SU-DHL-6 (cell line): ENCODE results near the gene ECSCR.

Source experiments
- CTCF ChIP-seq: fragments of 200-600 bp; sonication (generic); IDR thresholded peaks from one replicate; pipeline ENCODE4 v1.5.1; 2017; ENCODE audit warnings: antibody characterized with exemption, mild to moderate bottlenecking, low read length, moderate library complexity; ENCODE audit not compliant: insufficient read depth, poor library complexity, severe bottlenecking
- EZH2phosphoT487 ChIP-seq: fragments of 200-600 bp; sonication (generic), shearing (Covaris generic); conservative IDR thresholded peaks from 2 replicates; pipeline ENCODE4 v1.6.1; 2018; ENCODE audit warnings: mild to moderate bottlenecking, antibody characterized with exemption, low read length, moderate library complexity, mixed read lengths

DNA sequence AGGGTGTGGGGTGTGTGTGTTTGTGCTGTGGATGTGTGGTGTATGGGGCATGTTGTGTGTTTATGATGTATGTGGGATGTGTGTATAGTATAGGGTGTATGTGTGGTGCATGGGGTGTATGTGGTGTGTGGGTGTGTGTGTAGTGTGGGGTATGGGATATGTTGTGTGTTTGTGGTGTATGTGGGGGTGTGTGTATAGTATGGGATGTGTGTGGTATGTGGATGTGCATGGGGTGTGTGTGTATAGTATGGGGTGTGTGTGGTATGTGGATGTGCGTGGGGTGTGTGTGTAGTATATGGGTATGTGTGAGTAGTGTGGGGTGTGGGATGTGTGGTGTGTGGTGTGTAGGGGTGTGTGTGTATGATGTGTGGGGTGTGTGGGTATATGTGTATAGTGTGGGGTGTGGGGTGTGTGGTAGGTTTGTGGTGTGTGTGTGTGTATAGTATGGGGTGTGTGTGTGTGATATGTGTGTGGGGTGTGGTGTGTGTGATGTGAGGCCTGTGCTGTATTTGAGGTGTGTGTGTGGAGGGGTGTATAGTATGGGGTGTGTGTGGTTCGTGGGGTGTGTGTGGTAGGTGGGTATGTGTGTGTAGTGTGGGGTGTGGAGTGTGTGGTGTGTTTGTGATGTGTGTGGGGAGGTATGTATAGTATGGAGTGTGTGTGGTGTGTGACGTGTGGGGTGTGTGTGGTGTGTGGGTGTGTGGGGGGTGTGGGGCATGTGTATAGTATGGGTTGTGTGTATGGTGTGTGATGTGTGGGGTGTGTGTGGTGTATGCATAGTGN, 10.5 kb downstream of the ECSCR start:
- no peak for TF ChIP-seq EZH2phosphoT487
- TF ChIP-seq CTCF = no peak
